B cell (primary cell): ENCODE results near the gene HDAC7. TPM values are rescaled to one million over a fixed set of nuclear protein-coding genes. Genes with fewer than 3 reads are reported as not detected.

Source experiments
- ATAC-seq: fragments of 200-7000 bp; cut with Tn5 transposase; one replicate; pipeline ENCODE4 v1.10.0; 2021; ENCODE audit warnings: low read depth, mild to moderate bottlenecking, moderate number of reproducible peaks, moderate library complexity
- CTCF ChIA-PET: fragments of 350-600 bp; sonication (Branson Sonifier 250); formaldehyde crosslinking; loops from one replicate; lab custom pipeline; 2021; ENCODE audit warnings: antibody characterized with exemption, inconsistent platforms; lab: Charles Lee
- POLR2A ChIA-PET: fragments of 350-600 bp; sonication (Branson Sonifier 250); formaldehyde crosslinking; loops from one replicate; lab custom pipeline; 2021; ENCODE audit warnings: antibody characterized with exemption; lab: Charles Lee
- DNase-seq: peaks from one replicate; pipeline ENCODE4 v3.0.0; 2013
- H2AFZ ChIP-seq: 2 replicates; pipeline ENCODE4 v1.6.1; 2012; ENCODE audit warnings: mild to moderate bottlenecking, low read depth, low read length; ENCODE audit not compliant: insufficient read depth, poor library complexity, severe bottlenecking
- H3K27ac ChIP-seq, 2 donors: 1 replicate in 1 of 2; 2 replicates in 1 of 2; pipeline ENCODE4 v1.5.1; 2012 to 2013; ENCODE audit warnings: low read length in 2 of 2, mild to moderate bottlenecking in 2 of 2, moderate library complexity in 1 of 2
- H3K27me3 ChIP-seq, 4 experiments: fragments of 200-600 bp in 1 of 4; sonication (generic) in 1 of 4; replicated peaks in 1 of 4; 1 replicate in 2 of 4; 2 replicates in 2 of 4; pipeline versions ENCODE4 v1.6.1 to v1.7.0; 2013 to 2016; ENCODE audit warnings: low read length in 3 of 4, mild to moderate bottlenecking in 2 of 4, mixed read lengths in 1 of 4, moderate library complexity in 1 of 4; ENCODE audit not compliant: insufficient read depth in 4 of 4, control insufficient read depth in 3 of 4; ENCODE audit errors: control extremely low read depth in 1 of 4
- H3K36me3 ChIP-seq, 2 experiments: replicated peaks in 1 of 2; 1 replicate in 1 of 2; 2 replicates in 1 of 2; pipeline versions ENCODE4 v1.6.1 to v1.7.1; 2013; ENCODE audit warnings: low read length in 1 of 2; ENCODE audit not compliant: insufficient read depth in 2 of 2, control insufficient read depth in 1 of 2; ENCODE audit errors: control extremely low read depth in 1 of 2, extremely low read depth in 1 of 2
- H3K4me1 ChIP-seq, 2 donors: fragments of 200-600 bp in 1 of 2; sonication (generic) in 1 of 2; 1 replicate in 1 of 2; 2 replicates in 1 of 2; pipeline versions ENCODE4 v1.5.1 to v1.6.1; 2013 to 2017; ENCODE audit warnings: low read length in 2 of 2; ENCODE audit not compliant: control insufficient read depth in 2 of 2, insufficient read depth in 2 of 2
- H3K4me2 ChIP-seq: replicated peaks from 2 replicates; pipeline ENCODE3; 2012; ENCODE audit warnings: mild to moderate bottlenecking, low read depth, low read length; ENCODE audit not compliant: poor library complexity, severe bottlenecking
- H3K4me3 ChIP-seq, 5 experiments: fragments of 200-600 bp in 1 of 5; sonication (generic) in 1 of 5; 1 replicate in 3 of 5; 2 replicates in 2 of 5; pipeline versions ENCODE4 v1.5.1 to v1.7.0; 2011 to 2016; ENCODE audit warnings: low read length in 4 of 5, mild to moderate bottlenecking in 4 of 5, low read depth in 2 of 5, control low read depth in 1 of 5, moderate library complexity in 1 of 5; ENCODE audit not compliant: insufficient read depth in 1 of 5; ENCODE audit errors: control extremely low read depth in 1 of 5, extremely low read depth in 1 of 5
- H3K79me2 ChIP-seq: fragments of 200-600 bp; sonication (generic); one replicate; pipeline ENCODE4 v1.6.0; 2016; ENCODE audit warnings: low read length; ENCODE audit not compliant: control insufficient read depth, insufficient read depth
- H3K9ac ChIP-seq: fragments of 200-600 bp; sonication (generic); 2 replicates; pipeline ENCODE4 v1.6.1; 2017; ENCODE audit warnings: mild to moderate bottlenecking, low read length, moderate library complexity
- H3K9me3 ChIP-seq, 3 donors: one replicate each; pipeline versions ENCODE4 v1.6.1 to v1.7.1; 2013; ENCODE audit warnings: low read length in 2 of 3; ENCODE audit not compliant: control insufficient read depth in 2 of 3, insufficient read depth in 1 of 3; ENCODE audit errors: control extremely low read depth in 1 of 3
- H4K20me1 ChIP-seq: 2 replicates; pipeline ENCODE4 v1.6.0; 2012; ENCODE audit warnings: mild to moderate bottlenecking, low read length; ENCODE audit not compliant: insufficient read depth, control insufficient read depth, poor library complexity, severe bottlenecking
- H3K27ac Mint-ChIP-seq: one replicate; pipeline ENCODE4 v1.8.0; 2021; ENCODE audit warnings: mixed read lengths
- H3K27me3 Mint-ChIP-seq: one replicate; pipeline ENCODE4 v1.8.0; 2021; ENCODE audit warnings: mixed read lengths
- H3K4me1 Mint-ChIP-seq: one replicate; pipeline ENCODE4 v1.8.0; 2021; ENCODE audit warnings: mixed read lengths
- H3K4me3 Mint-ChIP-seq: one replicate; pipeline ENCODE4 v1.8.0; 2021; ENCODE audit warnings: mixed read lengths
- H3K9me3 Mint-ChIP-seq: one replicate; pipeline ENCODE4 v1.8.0; 2022; ENCODE audit warnings: mixed read lengths; ENCODE audit not compliant: insufficient read depth
- CTCF ChIP-seq: fragments of 200-600 bp; IDR thresholded peaks from one replicate; pipeline ENCODE4 v1.8.0; 2022; ENCODE audit warnings: antibody characterized with exemption, mild to moderate bottlenecking
- EZH2 ChIP-seq: IDR thresholded peaks from 2 replicates; pipeline ENCODE4 v1.6.1; 2012; ENCODE audit warnings: borderline replicate concordance, low read depth, mild to moderate bottlenecking, moderate library complexity, low read length; ENCODE audit not compliant: insufficient read depth, poor library complexity, severe bottlenecking
- WGBS: methylation state at CpG from one replicate; pipeline ENCODE4 v1.1.5; 2013; ENCODE audit warnings: missing lambda C conversion rate; ENCODE audit not compliant: insufficient coverage; 5-methylcytosine and 5-hydroxymethylcytosine counted together
- intact Hi-C: fragments of 100-400 bp; cut with micrococcal nuclease; formaldehyde crosslinking; loops from one replicate; pipeline ENCODE4 v1.10.0; 2022
- polyA plus RNA-seq: library from polyadenylated mRNA; depleted of rRNA; stranded (reverse); fragments of >200 nt; gene quantifications from 2 replicates; pipeline ENCODE4 v1.2.3, GENCODE V29; 2012
- total RNA-seq, 2 donors: library from RNA; stranded (reverse); fragments of 120-200 nt in 1 of 2; gene quantifications; 1 replicate in 1 of 2; 2 replicates in 1 of 2; pipeline versions ENCODE4 v1.2.3 to v1.2.4, GENCODE V29; 2013 to 2022

HDAC7 gene
- total and polyA plus RNA-seq, 2 donors (not counting 1 experiment from before 2014, with no cell fraction given): 87.2 to 178 TPM

DNA sequence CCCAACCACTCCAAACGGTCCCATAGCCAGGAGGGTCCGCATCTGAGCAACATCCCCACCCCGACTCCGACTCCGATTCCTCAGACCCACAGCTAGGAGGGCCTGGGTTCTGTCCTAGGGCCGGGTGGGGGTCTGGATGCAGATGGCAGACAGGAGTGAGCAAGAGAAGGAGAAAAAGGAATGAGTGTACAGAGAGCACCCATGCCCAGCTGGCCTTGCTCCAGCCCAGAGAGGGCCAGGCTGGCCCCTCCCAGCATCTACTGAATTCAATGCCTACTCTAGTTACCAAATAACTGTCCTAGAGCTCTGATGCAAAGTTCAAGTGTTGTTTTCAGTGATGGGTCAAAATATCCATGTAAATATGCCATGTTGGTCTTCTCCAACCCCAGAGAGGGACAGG, 44.3 kb upstream of the HDAC7 start:
- Histone ChIP-seq H2AFZ (no peak overlapping the region), H3K9me3 (peaks cover 0 to 3% (median 0%) of the 10 kb centered on the region in 3 donors), H3K4me2 (no peak overlapping the region), H3K36me3 (no peaks in the 10 kb centered on the region), H3K4me1 (peaks cover 17 to 19% of the 10 kb centered on the region in 2 donors), H3K27ac (no peak overlapping the region), H3K9ac (no peak overlapping the region), H3K4me3 (no peak overlapping the region), H3K79me2 (no peaks in the 10 kb centered on the region), H3K27me3 (no peaks in the 10 kb centered on the region), H4K20me1 (no peaks in the 10 kb centered on the region)
- TF ChIP-seq CTCF: no peak
- no peak for TF ChIP-seq EZH2
- intact Hi-C loops: no loop called here
- WGBS: 100% methylated on average over 4 of the region's 6 CpGs
- DNase-seq (no peak), ATAC-seq (no peak)
- POLR2A ChIA-PET: no interaction called here
- H3K9me3 Mint-ChIP-seq: no peaks in the 10 kb centered on the region
- H3K27ac Mint-ChIP-seq: no peak overlapping the region
- peaks cover 17% of the 10 kb centered on the region for H3K4me1 Mint-ChIP-seq
- CTCF ChIA-PET: interaction anchor here (0.6 kb wide), 1 partner anchor 1781 kb away, joined by 3 read pairs; no protein-coding TSS in a partner anchor
- H3K4me3 Mint-ChIP-seq: no peak overlapping the region
- H3K27me3 Mint-ChIP-seq: no peaks in the 10 kb centered on the region

DNA sequence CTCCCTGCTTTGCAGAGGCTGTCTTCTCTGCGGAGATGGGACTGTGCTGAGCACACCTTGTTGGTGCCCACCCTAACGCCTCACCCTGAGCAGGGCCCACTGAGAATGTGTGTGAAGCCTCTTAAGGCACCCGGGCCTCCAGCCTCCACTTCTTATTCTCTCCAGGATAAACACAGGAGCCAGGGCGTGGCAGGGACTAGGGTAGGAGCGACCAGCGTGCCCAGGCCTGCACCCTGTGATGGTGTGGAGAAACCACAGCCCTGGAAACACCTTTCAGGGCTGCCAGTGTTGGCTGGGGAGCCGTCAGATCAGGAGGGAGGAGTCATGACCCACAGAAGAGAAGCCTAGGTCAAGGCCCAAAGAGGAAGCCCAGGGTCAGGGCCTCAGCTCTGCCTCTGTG, 43.8 kb upstream of the HDAC7 start:
- intact Hi-C loops: no loop called here
- DNase-seq (no peak), ATAC-seq (no peak)
- Histone ChIP-seq H3K9ac (no peak overlapping the region), H3K4me2 (no peak overlapping the region), H3K27ac (no peak overlapping the region), H3K27me3 (no peaks in the 10 kb centered on the region), H2AFZ (no peak overlapping the region), H3K4me3 (no peak overlapping the region), H3K79me2 (no peaks in the 10 kb centered on the region), H3K36me3 (no peaks in the 10 kb centered on the region), H3K9me3 (no peaks in the 10 kb centered on the region), H4K20me1 (no peaks in the 10 kb centered on the region), H3K4me1 (peaks cover 12 to 14% of the 10 kb centered on the region in 2 donors)
- Mint-ChIP-seq H3K27ac (no peak overlapping the region), H3K9me3 (no peaks in the 10 kb centered on the region), H3K4me1 (peaks cover 12% of the 10 kb centered on the region), H3K27me3 (no peaks in the 10 kb centered on the region), H3K4me3 (no peak overlapping the region)
- CTCF ChIA-PET: interaction anchor here (0.6 kb wide), 1 partner anchor 1782 kb away, joined by 3 read pairs; no protein-coding TSS in a partner anchor
- POLR2A ChIA-PET: no interaction called here
- 84% methylated on average over 6 of the region's 7 CpGs for WGBS
- no peak for TF ChIP-seq EZH2
- no peak for TF ChIP-seq CTCF
